Caco-2 (cell line): ENCODE measurements around the gene CACNA1C. TPM values are rescaled to one million over a fixed set of nuclear protein-coding genes. Genes with fewer than 3 reads are reported as not detected.

ENCODE experiments used
- BruUV-seq: library from RNA; stranded (reverse); fragments of 400-500 nt; replicated peaks from 2 replicates; lab custom pipeline; 2021; lab: Mats Ljungman, UMichigan
- CTCF ChIA-PET: fragments of 300-600 bp; sonication (Branson Sonifier 250); formaldehyde crosslinking; loops from one replicate; lab custom pipeline; 2022; ENCODE audit warnings: antibody characterized with exemption; lab: Charles Lee
- POLR2A ChIA-PET: fragments of 300-600 bp; sonication (Branson Sonifier 250); formaldehyde crosslinking; loops from one replicate; lab custom pipeline; 2022; ENCODE audit warnings: antibody characterized with exemption; lab: Charles Lee
- DNase-seq, 2 experiments: peaks; one replicate each; pipeline versions ENCODE4 v3.0.0 to v3.0.0-alpha.2; 2020 to 2022
- H3K27me3 ChIP-seq: replicated peaks from 2 replicates; pipeline ENCODE4 v1.6.0; 2011; ENCODE audit warnings: low read length; ENCODE audit not compliant: control insufficient read depth, insufficient read depth
- H3K36me3 ChIP-seq: 2 replicates; pipeline ENCODE4 v1.5.1; 2011; ENCODE audit warnings: low read length; ENCODE audit not compliant: control insufficient read depth, insufficient read depth
- H3K4me1 ChIP-seq: fragments of 250-450 bp; sonication (Bioruptor Pico); 2 replicates; pipeline ENCODE4 v1.5.1; 2020; ENCODE audit warnings: mild to moderate bottlenecking
- H3K4me3 ChIP-seq: 2 replicates; pipeline ENCODE4 v1.5.1; 2011; ENCODE audit warnings: low read depth, mild to moderate bottlenecking, control low read depth, low read length
- H3K9me3 ChIP-seq: fragments of 250-450 bp; sonication (Bioruptor Pico); 2 replicates; pipeline ENCODE4 v1.5.1; 2020; ENCODE audit warnings: mild to moderate bottlenecking, moderate library complexity
- H3K27ac Mint-ChIP-seq: one replicate; pipeline ENCODE4 v1.8.0; 2022; ENCODE audit warnings: mixed read lengths; ENCODE audit not compliant: unreplicated experiment
- H3K27me3 Mint-ChIP-seq: one replicate; pipeline ENCODE4 v1.8.0; 2022; ENCODE audit warnings: mixed read lengths; ENCODE audit not compliant: insufficient read depth, unreplicated experiment
- H3K36me3 Mint-ChIP-seq: one replicate; pipeline ENCODE4 v1.8.0; 2022; ENCODE audit warnings: mild to moderate bottlenecking, mixed read lengths; ENCODE audit not compliant: insufficient read depth, unreplicated experiment
- H3K4me1 Mint-ChIP-seq: one replicate; pipeline ENCODE4 v1.8.0; 2022; ENCODE audit warnings: low read depth, mixed read lengths; ENCODE audit not compliant: unreplicated experiment
- H3K4me3 Mint-ChIP-seq: one replicate; pipeline ENCODE4 v1.8.0; 2022; ENCODE audit warnings: mild to moderate bottlenecking, moderate library complexity, mixed read lengths; ENCODE audit not compliant: unreplicated experiment
- H3K9me3 Mint-ChIP-seq: one replicate; pipeline ENCODE4 v1.8.0; 2022; ENCODE audit warnings: mixed read lengths; ENCODE audit not compliant: unreplicated experiment
- intact Hi-C: fragments of 100-400 bp; cut with micrococcal nuclease; formaldehyde crosslinking; loops from one replicate; pipeline ENCODE4 v1.10.0; 2022; ENCODE audit not compliant: unreplicated experiment
- total RNA-seq: library from RNA; stranded (reverse); gene quantifications from 2 replicates; pipeline ENCODE4 v1.2.3, GENCODE V29; 2022
- TF ChIP-seq, protein P1 (sequence below), 2 experiments: fragments of 200-600 bp in 1 of 2; IDR thresholded peaks; 1 replicate in 1 of 2; 2 replicates in 1 of 2; pipeline versions ENCODE4 v1.5.1 to v1.8.0; 2011 to 2022; ENCODE audit warnings: antibody characterized with exemption in 1 of 2, control low read depth in 1 of 2, inconsistent platforms in 1 of 2, low read depth in 1 of 2, low read length in 1 of 2, mild to moderate bottlenecking in 1 of 2, moderate library complexity in 1 of 2; ENCODE audit not compliant: insufficient read depth in 1 of 2, severe bottlenecking in 1 of 2, unreplicated experiment in 1 of 2

Gene CACNA1C
- total RNA-seq, 1 experiment from 2014 or later: not detected

DNA sequence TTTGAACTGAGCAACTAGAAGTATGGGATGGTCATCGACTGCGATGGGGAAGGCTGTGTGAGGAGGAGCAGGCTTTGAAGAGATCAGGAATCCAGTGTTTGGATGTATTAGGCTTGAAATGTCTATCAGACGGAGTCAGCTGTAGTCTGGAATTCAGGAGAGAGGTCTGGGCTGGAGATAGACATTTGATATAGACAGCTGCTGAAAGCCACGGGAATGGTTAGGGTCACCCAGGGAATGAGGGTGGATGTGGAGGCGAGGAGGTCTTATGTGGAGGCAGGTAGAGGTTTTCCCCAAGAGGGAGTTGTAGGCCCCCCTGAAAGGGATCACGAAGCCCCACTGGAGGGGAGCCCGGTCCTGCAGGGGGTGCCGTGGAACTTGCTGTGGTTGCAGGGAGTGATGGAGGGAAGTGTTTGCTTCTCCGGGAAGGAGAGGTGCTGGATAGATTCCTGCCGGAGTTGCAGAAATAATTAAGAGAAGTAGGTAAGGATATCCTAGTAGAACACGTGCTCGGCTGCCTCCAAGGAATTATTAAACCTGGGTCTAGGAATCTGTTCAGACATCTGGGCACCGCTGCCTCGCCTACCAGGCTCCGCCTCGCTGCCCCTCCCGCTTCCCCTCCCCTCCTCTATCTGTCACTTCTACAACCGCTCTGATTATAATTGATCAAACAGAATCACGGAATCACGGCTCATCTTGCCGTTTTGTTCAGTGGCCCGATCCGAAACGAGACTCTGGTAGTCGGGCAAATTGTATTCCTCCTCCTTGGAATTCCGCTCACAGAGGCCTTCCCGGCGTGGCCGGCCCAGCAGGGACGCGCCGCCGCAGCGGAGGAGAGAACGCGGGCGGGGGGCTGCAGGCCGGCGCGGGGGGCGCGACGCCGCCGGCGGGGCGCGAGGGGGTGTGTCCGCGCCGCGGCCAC, 826 bp upstream of the CACNA1C start:
- ChIA-PET CTCF (interaction anchor here (1.0 kb wide), 1 partner anchor 417 kb away, joined by 3 read pairs; no protein-coding TSS in a partner anchor), POLR2A (no interaction called here)
- BruUV-seq: no TSS peak
- Mint-ChIP-seq H3K4me1 (peaks cover 6% of the 10 kb centered on the region), H3K4me3 (peak overlapping the region; percentile 68), H3K27me3 (peaks cover 44% of the 10 kb centered on the region), H3K27ac (no peak overlapping the region), H3K9me3 (no peaks in the 10 kb centered on the region), H3K36me3 (no peaks in the 10 kb centered on the region)
- H3K27me3 ChIP-seq: peaks cover 25% of the 10 kb centered on the region
- TF ChIP-seq, protein P1, sequence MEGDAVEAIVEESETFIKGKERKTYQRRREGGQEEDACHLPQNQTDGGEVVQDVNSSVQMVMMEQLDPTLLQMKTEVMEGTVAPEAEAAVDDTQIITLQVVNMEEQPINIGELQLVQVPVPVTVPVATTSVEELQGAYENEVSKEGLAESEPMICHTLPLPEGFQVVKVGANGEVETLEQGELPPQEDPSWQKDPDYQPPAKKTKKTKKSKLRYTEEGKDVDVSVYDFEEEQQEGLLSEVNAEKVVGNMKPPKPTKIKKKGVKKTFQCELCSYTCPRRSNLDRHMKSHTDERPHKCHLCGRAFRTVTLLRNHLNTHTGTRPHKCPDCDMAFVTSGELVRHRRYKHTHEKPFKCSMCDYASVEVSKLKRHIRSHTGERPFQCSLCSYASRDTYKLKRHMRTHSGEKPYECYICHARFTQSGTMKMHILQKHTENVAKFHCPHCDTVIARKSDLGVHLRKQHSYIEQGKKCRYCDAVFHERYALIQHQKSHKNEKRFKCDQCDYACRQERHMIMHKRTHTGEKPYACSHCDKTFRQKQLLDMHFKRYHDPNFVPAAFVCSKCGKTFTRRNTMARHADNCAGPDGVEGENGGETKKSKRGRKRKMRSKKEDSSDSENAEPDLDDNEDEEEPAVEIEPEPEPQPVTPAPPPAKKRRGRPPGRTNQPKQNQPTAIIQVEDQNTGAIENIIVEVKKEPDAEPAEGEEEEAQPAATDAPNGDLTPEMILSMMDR (IDR thresholded peaks at IDR 0.05; ENCODE audit: insufficient read depth in 1 of 2, low read depth in 1 of 2, low read length in 1 of 2, severe bottlenecking in 1 of 2, unreplicated experiment in 1 of 2): peak in 1 of 2 experiments; percentile 13
- no peak for DNase-seq
- intact Hi-C loops: no loop called here
- no peaks in the 10 kb centered on the region for H3K9me3 ChIP-seq
- H3K4me1 ChIP-seq: peaks cover 4% of the 10 kb centered on the region; the same call in 1 of the 2 replicates
- H3K4me3 ChIP-seq: peak overlapping the region; percentile 19
- H3K36me3 ChIP-seq: no peaks in the 10 kb centered on the region

DNA sequence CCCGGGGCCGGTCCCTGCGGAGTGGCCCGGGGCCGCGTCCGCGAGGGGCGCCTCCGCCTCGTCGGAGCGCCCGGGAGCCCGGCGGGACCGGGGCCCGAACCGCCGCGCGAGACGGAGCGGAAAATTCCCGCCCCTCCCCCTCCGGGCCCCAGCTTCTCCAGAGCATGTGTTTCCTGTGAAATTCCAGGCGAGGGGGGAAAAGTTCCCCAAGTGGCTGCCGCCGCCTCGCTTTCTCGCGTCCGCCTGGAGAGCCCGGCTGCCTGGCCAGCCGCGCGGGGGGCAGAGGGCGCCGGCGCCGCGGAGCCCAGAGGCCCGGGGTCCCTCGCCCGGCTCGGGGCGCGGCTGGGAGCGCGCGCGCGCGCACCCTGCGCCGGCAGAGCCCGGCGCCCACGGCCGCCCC, 904 bp downstream of the CACNA1C start:
- peak overlapping the region; percentile 35 for H3K4me3 ChIP-seq
- peaks cover 25% of the 10 kb centered on the region for H3K27me3 ChIP-seq
- no TSS peak for BruUV-seq
- H3K4me3 Mint-ChIP-seq: peak overlapping the region; percentile 59
- H3K9me3 ChIP-seq: no peaks in the 10 kb centered on the region
- no peaks in the 10 kb centered on the region for H3K36me3 ChIP-seq
- intact Hi-C loops: no loop called here
- H3K27ac Mint-ChIP-seq: no peak overlapping the region
- H3K36me3 Mint-ChIP-seq: no peaks in the 10 kb centered on the region
- peaks cover 6% of the 10 kb centered on the region for H3K4me1 Mint-ChIP-seq
- DNase-seq: no peak
- peaks cover 4% of the 10 kb centered on the region; the same call in 1 of the 2 replicates for H3K4me1 ChIP-seq
- POLR2A ChIA-PET: no interaction called here
- TF ChIP-seq, protein P1 (IDR thresholded peaks at IDR 0.05; ENCODE audit: insufficient read depth in 1 of 2, low read depth in 1 of 2, low read length in 1 of 2, severe bottlenecking in 1 of 2, unreplicated experiment in 1 of 2): no peak
- H3K9me3 Mint-ChIP-seq: no peaks in the 10 kb centered on the region
- H3K27me3 Mint-ChIP-seq: peaks cover 51% of the 10 kb centered on the region
- CTCF ChIA-PET: no interaction called here

DNA sequence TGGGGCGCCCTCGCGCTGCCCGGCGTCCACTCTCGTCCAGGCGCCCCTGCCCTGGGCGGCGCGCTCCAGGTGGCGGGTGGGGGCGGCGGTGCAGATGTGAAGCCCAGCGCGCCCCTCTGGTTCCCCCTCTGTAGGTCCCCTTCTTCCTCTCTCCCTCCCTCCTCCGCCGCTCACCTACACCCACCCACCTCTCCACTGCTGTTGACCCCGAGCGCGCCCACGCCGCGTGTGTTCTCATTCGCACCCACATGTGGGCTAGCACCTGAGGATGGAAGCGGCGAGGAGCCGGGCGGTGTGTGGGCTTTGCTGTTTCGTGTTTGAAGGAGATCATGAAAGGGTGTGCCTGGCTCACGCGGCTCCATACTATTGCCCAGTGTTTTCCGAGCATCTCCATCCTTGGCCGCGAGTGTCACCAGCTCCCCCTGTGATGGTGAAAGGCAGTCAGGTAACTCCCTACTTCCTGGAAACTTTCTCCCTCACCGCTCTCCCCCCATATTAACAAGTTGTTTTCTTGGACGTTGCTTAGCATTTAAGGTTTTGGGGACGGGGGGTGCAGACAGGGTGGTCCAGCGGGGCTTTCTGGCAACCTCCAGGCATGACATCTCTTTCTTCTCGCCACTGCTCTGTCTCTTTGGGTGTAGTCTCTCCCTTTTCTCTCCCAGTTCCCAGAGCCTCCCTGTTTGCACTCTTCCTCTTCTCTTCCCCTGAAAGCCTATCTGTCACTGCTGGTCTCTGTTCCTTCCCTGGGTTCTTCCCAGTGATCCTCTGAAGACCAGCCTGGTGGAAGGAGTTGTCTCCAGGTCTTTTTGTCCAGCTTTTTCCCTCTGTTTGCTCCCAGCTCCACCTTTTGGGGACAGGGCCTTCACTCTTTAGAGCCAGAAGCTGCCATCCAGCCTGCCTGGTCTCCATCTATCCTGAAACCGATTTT, 1.6 kb downstream of the CACNA1C start:
- Histone ChIP-seq H3K4me3 (no peak overlapping the region), H3K4me1 (peaks cover 4% of the 10 kb centered on the region; the same call in 1 of the 2 replicates), H3K27me3 (peaks cover 25% of the 10 kb centered on the region), H3K9me3 (no peaks in the 10 kb centered on the region), H3K36me3 (no peaks in the 10 kb centered on the region)
- Mint-ChIP-seq H3K27me3 (peaks cover 57% of the 10 kb centered on the region), H3K27ac (no peak overlapping the region), H3K4me3 (peak overlapping the region; percentile 59), H3K9me3 (no peaks in the 10 kb centered on the region), H3K36me3 (no peaks in the 10 kb centered on the region), H3K4me1 (peaks cover 6% of the 10 kb centered on the region)
- TF ChIP-seq, protein P1 (IDR thresholded peaks at IDR 0.05; ENCODE audit: insufficient read depth in 1 of 2, low read depth in 1 of 2, low read length in 1 of 2, severe bottlenecking in 1 of 2, unreplicated experiment in 1 of 2): no peak
- POLR2A ChIA-PET: no interaction called here
- CTCF ChIA-PET: no interaction called here
- DNase-seq: no peak
- intact Hi-C loops: no loop called here
- BruUV-seq: no TSS peak
